H1 (cell line): ENCODE data around the gene PARD3. TPM values are rescaled to one million over a fixed set of nuclear protein-coding genes. Genes with fewer than 3 reads are reported as not detected.

Source experiments
- CTCF ChIA-PET: fragments of 300-600 bp; sonication (Branson Sonifier 250); formaldehyde crosslinking; loops from one replicate; lab custom pipeline; 2021; ENCODE audit not compliant: partially characterized antibody; lab: Charles Lee
- POLR2A ChIA-PET: fragments of 300-600 bp; sonication (Branson Sonifier 250); formaldehyde crosslinking; loops from one replicate; lab custom pipeline; 2021; ENCODE audit warnings: inconsistent platforms; ENCODE audit not compliant: partially characterized antibody; lab: Charles Lee
- DNase-seq, 2 experiments: peaks; one replicate each; pipeline versions ENCODE4 v3.0.0 to v3.0.0-alpha.2; 2010 to 2022; ENCODE audit warnings: low spot score in 2 of 2, low read depth in 1 of 2, mixed read lengths in 1 of 2
- FAIRE-seq: peaks from 2 replicates; lab custom pipeline; 2011; peaks lifted over from hg19 to GRCh38; lab: Jason Lieb, UNC
- H2AFZ ChIP-seq: 2 replicates; pipeline ENCODE4 v1.8.1; 2012; ENCODE audit warnings: low read length, inconsistent platforms
- H2AK5ac ChIP-seq: 2 replicates; pipeline ENCODE4 v1.6.1; 2013; ENCODE audit warnings: low read depth, low read length
- H2BK120ac ChIP-seq: replicated peaks from 2 replicates; pipeline ENCODE3; 2013; ENCODE audit warnings: low read depth, low read length, inconsistent platforms
- H2BK12ac ChIP-seq: 2 replicates; pipeline ENCODE4 v1.6.1; 2013; ENCODE audit warnings: low read depth, low read length
- H2BK15ac ChIP-seq: 2 replicates; pipeline ENCODE4 v1.6.1; 2013; ENCODE audit warnings: low read length
- H2BK20ac ChIP-seq: 2 replicates; pipeline ENCODE4 v1.6.1; 2013; ENCODE audit warnings: low read length
- H2BK5ac ChIP-seq: 2 replicates; pipeline ENCODE4 v1.6.1; 2013; ENCODE audit warnings: low read depth, low read length
- H3K14ac ChIP-seq: 2 replicates; pipeline ENCODE4 v1.6.1; 2013; ENCODE audit warnings: inconsistent platforms; ENCODE audit not compliant: insufficient read length
- H3K18ac ChIP-seq: 2 replicates; pipeline ENCODE4 v1.6.1; 2013; ENCODE audit warnings: low read length; ENCODE audit errors: extremely low read depth
- H3K23ac ChIP-seq: 2 replicates; pipeline ENCODE4 v1.6.1; 2013; ENCODE audit warnings: inconsistent platforms; ENCODE audit not compliant: insufficient read length
- H3K23me2 ChIP-seq: 2 replicates; pipeline ENCODE4 v1.6.1; 2013; ENCODE audit warnings: low read depth, low read length
- H3K27ac ChIP-seq: 2 replicates; pipeline ENCODE4 v1.6.1; 2011; ENCODE audit warnings: low read depth, low read length, inconsistent platforms
- H3K27me3 ChIP-seq, 4 experiments: replicated peaks in 1 of 4; 1 replicate in 1 of 4; 2 replicates in 3 of 4; pipeline versions ENCODE4 v1.6.1 to v1.8.1; 2011 to 2013; ENCODE audit warnings: low read length in 3 of 4, mild to moderate bottlenecking in 3 of 4, inconsistent platforms in 2 of 4, mixed read lengths in 2 of 4, moderate library complexity in 1 of 4; ENCODE audit not compliant: control insufficient read depth in 3 of 4, insufficient read depth in 3 of 4; ENCODE audit errors: extremely low read depth in 1 of 4
- H3K36me3 ChIP-seq, 4 experiments: 2 replicates each; pipeline versions ENCODE4 v1.6.1 to v1.8.1; 2011 to 2013; ENCODE audit warnings: mild to moderate bottlenecking in 4 of 4, low read length in 3 of 4, moderate library complexity in 2 of 4, control low read depth in 1 of 4, inconsistent platforms in 1 of 4; ENCODE audit not compliant: insufficient read depth in 4 of 4, control insufficient read depth in 2 of 4
- H3K4ac ChIP-seq: replicated peaks from 2 replicates; pipeline ENCODE3; 2013; ENCODE audit warnings: low read length, low read depth, mixed read lengths, inconsistent platforms; ENCODE audit not compliant: insufficient read length
- H3K4me1 ChIP-seq, 4 experiments: replicated peaks in 1 of 4; 1 replicate in 1 of 4; 2 replicates in 3 of 4; pipeline versions ENCODE4 v1.6.1 to v1.8.1; 2011 to 2013; ENCODE audit warnings: low read length in 3 of 4, inconsistent platforms in 2 of 4, mixed read lengths in 1 of 4; ENCODE audit not compliant: insufficient read depth in 4 of 4, control insufficient read depth in 3 of 4
- H3K4me2 ChIP-seq, 2 experiments: 2 replicates each; pipeline versions ENCODE4 v1.6.1 to v1.8.1; 2011 to 2013; ENCODE audit warnings: low read depth in 2 of 2, low read length in 2 of 2, control low read depth in 1 of 2, inconsistent platforms in 1 of 2, mild to moderate bottlenecking in 1 of 2; ENCODE audit not compliant: insufficient read depth in 1 of 2
- H3K4me3 ChIP-seq, 4 experiments: fragments of 200-600, 300-600 bp in 1 of 4; sonication (generic), shearing (Covaris generic), sonication (Bioruptor Twin) in 1 of 4; 2 replicates each; pipeline versions ENCODE4 v1.5.1 to v1.8.1; 2011 to 2016; ENCODE audit warnings: low read length in 4 of 4, low read depth in 3 of 4, control low read depth in 2 of 4, inconsistent platforms in 2 of 4, mild to moderate bottlenecking in 2 of 4, mixed read lengths in 1 of 4, moderate library complexity in 1 of 4; ENCODE audit not compliant: insufficient read depth in 2 of 4; ENCODE audit errors: extremely low read depth in 1 of 4
- H3K56ac ChIP-seq: replicated peaks from 2 replicates; pipeline ENCODE3; 2013; ENCODE audit warnings: low read depth, mild to moderate bottlenecking, mixed read lengths, low read length, inconsistent platforms; ENCODE audit not compliant: insufficient read length
- H3K79me1 ChIP-seq: 2 replicates; pipeline ENCODE4 v1.6.1; 2013; ENCODE audit warnings: low read depth, low read length, control low read depth
- H3K79me2 ChIP-seq, 2 experiments: 2 replicates each; pipeline versions ENCODE4 v1.6.1 to v1.8.1; 2012 to 2013; ENCODE audit warnings: low read length in 2 of 2, mild to moderate bottlenecking in 2 of 2, inconsistent platforms in 1 of 2; ENCODE audit not compliant: insufficient read depth in 2 of 2, control insufficient read depth in 1 of 2
- H3K9ac ChIP-seq, 4 experiments: replicated peaks in 1 of 4; 1 replicate in 1 of 4; 2 replicates in 3 of 4; pipeline versions ENCODE4 v1.6.1 to v1.8.1; 2011 to 2013; ENCODE audit warnings: low read depth in 3 of 4, low read length in 3 of 4, control low read depth in 2 of 4, mild to moderate bottlenecking in 2 of 4, moderate library complexity in 2 of 4, inconsistent platforms in 1 of 4; ENCODE audit errors: extremely low read depth in 1 of 4
- H3K9me3 ChIP-seq, 2 experiments: 2 replicates each; pipeline versions ENCODE4 v1.6.1 to v1.8.1; 2012 to 2013; ENCODE audit warnings: mild to moderate bottlenecking in 2 of 2, moderate library complexity in 2 of 2, control low read depth in 1 of 2, inconsistent platforms in 1 of 2, low read depth in 1 of 2, low read length in 1 of 2, mixed read lengths in 1 of 2; ENCODE audit not compliant: insufficient read depth in 2 of 2
- H4K20me1 ChIP-seq, 2 experiments: replicated peaks in 1 of 2; 2 replicates each; pipeline versions ENCODE3 to v1.8.1; 2011 to 2013; ENCODE audit warnings: inconsistent platforms in 2 of 2, low read length in 2 of 2, mild to moderate bottlenecking in 1 of 2; ENCODE audit not compliant: insufficient read depth in 2 of 2, control insufficient read depth in 1 of 2
- H4K5ac ChIP-seq: 2 replicates; pipeline ENCODE4 v1.6.1; 2013; ENCODE audit warnings: low read length, low read depth, mixed read lengths, inconsistent platforms; ENCODE audit not compliant: insufficient read length
- H4K8ac ChIP-seq: 2 replicates; pipeline ENCODE4 v1.8.0; 2013; ENCODE audit warnings: mild to moderate bottlenecking, moderate library complexity, low read length, inconsistent platforms; ENCODE audit not compliant: insufficient read depth; ENCODE audit errors: extremely low read depth
- H4K91ac ChIP-seq: replicated peaks from 2 replicates; pipeline ENCODE3; 2013; ENCODE audit warnings: low read length, mixed read lengths, inconsistent platforms; ENCODE audit not compliant: insufficient read length
- BCL11A ChIP-seq, 2 experiments: IDR thresholded peaks; one replicate each; pipeline ENCODE4 v1.6.1; 2011; ENCODE audit warnings: low read depth in 2 of 2, low read length in 2 of 2, mild to moderate bottlenecking in 2 of 2
- CBX8 ChIP-seq: fragments of 300-800, 300-1000 bp; sonication (generic); IDR thresholded peaks from 2 replicates; pipeline ENCODE4 v1.7.1; 2016; ENCODE audit warnings: low read depth, low read length, borderline replicate concordance
- CREB1 ChIP-seq: IDR thresholded peaks from 2 replicates; pipeline ENCODE4 v1.6.1; 2012; ENCODE audit warnings: inconsistent platforms
- EP300 ChIP-seq, 2 experiments: IDR thresholded peaks; 1 replicate in 1 of 2; 2 replicates in 1 of 2; pipeline ENCODE4 v1.6.1; 2011 to 2012; ENCODE audit warnings: low read depth in 2 of 2, low read length in 2 of 2, mild to moderate bottlenecking in 2 of 2, borderline replicate concordance in 1 of 2, inconsistent platforms in 1 of 2, moderate library complexity in 1 of 2
- JUND ChIP-seq: IDR thresholded peaks from 2 replicates; pipeline ENCODE4 v1.6.1; 2011; ENCODE audit warnings: mild to moderate bottlenecking, improper control_type of control experiment, low read length
- KDM1A ChIP-seq: fragments of 200-600, 300-600 bp; sonication (generic); IDR thresholded peaks from 2 replicates; pipeline ENCODE4 v1.7.1; 2016; ENCODE audit warnings: mild to moderate bottlenecking, low read length, borderline replicate concordance
- MAX ChIP-seq: IDR thresholded peaks from 2 replicates; pipeline ENCODE4 v1.6.1; 2012; ENCODE audit warnings: inconsistent platforms
- PHF8 ChIP-seq: fragments of 200-600 bp; sonication (generic); conservative IDR thresholded peaks from 2 replicates; pipeline ENCODE4 v1.7.1; 2012; ENCODE audit warnings: low read depth, mild to moderate bottlenecking, inconsistent platforms, low read length, moderate library complexity
- RAD21 ChIP-seq, 2 experiments: IDR thresholded peaks in 1 of 2; conservative IDR thresholded peaks in 1 of 2; 2 replicates each; pipeline ENCODE4 v1.6.1; 2011; ENCODE audit warnings: low read depth in 2 of 2, low read length in 2 of 2, improper control_type of control experiment in 1 of 2, inconsistent platforms in 1 of 2, mild to moderate bottlenecking in 1 of 2, moderate library complexity in 1 of 2
- RBBP5 ChIP-seq: IDR thresholded peaks from 2 replicates; pipeline ENCODE4 v1.7.1; 2012; ENCODE audit warnings: low read depth, mild to moderate bottlenecking, inconsistent platforms, low read length, moderate library complexity, borderline replicate concordance
- RXRA ChIP-seq: IDR thresholded peaks from 2 replicates; pipeline ENCODE4 v1.6.1; 2011; ENCODE audit warnings: low read depth, mild to moderate bottlenecking, low read length, moderate library complexity; ENCODE audit not compliant: insufficient read depth
- SUZ12 ChIP-seq: fragments of 200-600 bp; sonication (generic); IDR thresholded peaks from 2 replicates; pipeline ENCODE4 v1.6.1; 2012; ENCODE audit warnings: mild to moderate bottlenecking, inconsistent platforms, low read length, moderate library complexity, mixed read lengths
- TEAD4 ChIP-seq: IDR thresholded peaks from 2 replicates; pipeline ENCODE4 v1.6.1; 2012; ENCODE audit warnings: low read depth, low read length, inconsistent platforms, mixed read lengths
- WGBS, 2 experiments: shearing (Covaris generic) in 1 of 2; methylation state at CpG; one replicate each; pipeline versions ENCODE4 v1.1.6 to v1.1.7; 2013 to 2015; ENCODE audit warnings: low lambda C conversion rate in 2 of 2, mixed read lengths in 2 of 2, inconsistent platforms in 1 of 2, low coverage in 1 of 2, missing lambda C conversion rate in 1 of 2; ENCODE audit not compliant: insufficient replicate concordance in 2 of 2, insufficient coverage in 1 of 2, insufficient read length in 1 of 2; ENCODE audit errors: extremely low coverage in 1 of 2, missing lambda C conversion rate in 1 of 2; 5-methylcytosine and 5-hydroxymethylcytosine counted together
- polyA plus RNA-seq, 7 experiments: library from polyadenylated mRNA; depleted of rRNA in 3 of 7; stranded (reverse) in 5 of 7; unstranded in 2 of 7; fragments of >200 nt in 5 of 7; fragments of 200-250 nt in 2 of 7; gene quantifications; 1 replicate in 5 of 7; 2 replicates in 1 of 7; 4 replicates in 1 of 7; pipeline versions ENCODE4 v1.2.1 to v1.2.3, GENCODE V29; 2011 to 2013; ENCODE audit warnings: missing spikeins in 2 of 7, mixed read lengths in 2 of 7
- total RNA-seq: library from RNA; stranded (reverse); fragmentation: NEBNext Ultra II Directional; extraction: Animal tissue kit (Norgen Biotek cat#: 25700); gene quantifications from 2 replicates; pipeline ENCODE4 v1.2.1, GENCODE V29; 2021

The PARD3 gene
- total and polyA plus RNA-seq, 2 of the 8 experiments (the other 6 are each of a cell fraction or from before 2014, with no cell fraction given), result 19.7 to 49.1 TPM

- 50% methylated on average over 7 of the region's 7 CpGs; no CpG with 5 or more reads in 1 of the 2 experiments for WGBS, 2 experiments
- H3K4me2 ChIP-seq, result peak overlapping the region in 1 of 2 experiments; percentile 25; a peak in 1 of 4 replicates
- H4K20me1 ChIP-seq, result no peaks in the 10 kb centered on the region
- no peak overlapping the region for H2BK15ac ChIP-seq
- no peak overlapping the region for H3K56ac ChIP-seq
- no peak overlapping the region for H4K91ac ChIP-seq
- 0 out of 7 replicates have a peak, but pooled peaks cover 0 to 2% (median 0%) of the 10 kb centered on the region in 4 experiments for H3K27me3 ChIP-seq
- H2AFZ ChIP-seq, result no peak overlapping the region
- no peak overlapping the region for H2BK20ac ChIP-seq
- H3K4me1 ChIP-seq, result peaks cover 3 to 13% (median 5%) of the 10 kb centered on the region in 4 experiments; a peak in 5 of 7 replicates
- H2BK12ac ChIP-seq, result no peak overlapping the region
- peak overlapping the region; percentile 43; the same call in 1 of the 2 replicates for H3K27ac ChIP-seq
- no peak overlapping the region for H2AK5ac ChIP-seq
- H3K23me2 ChIP-seq, result no peaks in the 10 kb centered on the region
- H2BK5ac ChIP-seq, result no peak overlapping the region
- no peaks in the 10 kb centered on the region for H3K36me3 ChIP-seq
- TF ChIP-seq JUND (peak; percentile 64; the same call in 1 of the 2 replicates), RAD21 (IDR thresholded peaks at IDR 0.05 in 1 of 2, conservative IDR thresholded peaks at IDR 0.05 in 1 of 2; ENCODE audit: low read depth in 2 of 2, low read length in 2 of 2) (0 out of 4 replicates have a peak, but pooled peaks of 1 of the 2 experiments have one; percentile 8), EP300 (IDR thresholded peaks at IDR 0.05; ENCODE audit: borderline replicate concordance in 1 of 2, low read depth in 2 of 2, low read length in 2 of 2) (no peak), RBBP5 (no peak), SUZ12 (no peak), KDM1A (no peak), TEAD4 (peak; percentile 29; the same call in 1 of the 2 replicates), RXRA (no peak), PHF8 (no peak), CREB1 (0 out of 2 replicates have a peak, but pooled peaks have one; percentile 8), CBX8 (no peak), BCL11A (IDR thresholded peaks at IDR 0.05; ENCODE audit: low read depth in 2 of 2, low read length in 2 of 2) (no peak), MAX (0 out of 2 replicates have a peak, but pooled peaks have one; percentile 8)
- TF ChIP-seq, all 59 proteins: peak for 5
- no peak overlapping the region for H3K14ac ChIP-seq
- CTCF ChIA-PET, result interaction anchor here (1.6 kb wide), 1 partner anchor 390 kb away, joined by 4 read pairs; no protein-coding TSS in a partner anchor
- DNase-seq (peak; percentile 5 to 53), FAIRE-seq (peak; percentile 42)
- H4K8ac ChIP-seq, result no peak overlapping the region
- H3K9me3 ChIP-seq, result no peaks in the 10 kb centered on the region
- no peak overlapping the region for H3K4me3 ChIP-seq
- H2BK120ac ChIP-seq, result no peak overlapping the region
- no peaks in the 10 kb centered on the region for H3K79me2 ChIP-seq
- no peak overlapping the region for H3K4ac ChIP-seq
- no peak overlapping the region for H4K5ac ChIP-seq
- POLR2A ChIA-PET, result no interaction called here
- no peaks in the 10 kb centered on the region for H3K79me1 ChIP-seq
- no peak overlapping the region for H3K23ac ChIP-seq
- no peak overlapping the region for H3K9ac ChIP-seq
- no peak overlapping the region for H3K18ac ChIP-seq
Observed at GRCh38 chr10:34252111-34252510, 563.0 kb downstream of the PARD3 start.
